H9 (cell line): ENCODE results near the gene ALDH5A1. TPM values are rescaled to one million over a fixed set of nuclear protein-coding genes. Genes with fewer than 3 reads are reported as not detected.

ENCODE experiments used
- DNase-seq: peaks from one replicate; pipeline ENCODE4 v3.0.0-alpha.2; 2017
- H2AFZ ChIP-seq: one replicate; pipeline ENCODE4 v1.6.1; 2013; ENCODE audit warnings: mild to moderate bottlenecking, low read length, control low read depth, moderate library complexity
- H2AK5ac ChIP-seq: 2 replicates; pipeline ENCODE4 v1.6.1; 2013; ENCODE audit warnings: low read length, control low read depth, mixed read lengths; ENCODE audit not compliant: insufficient read length
- H2BK120ac ChIP-seq: one replicate; pipeline ENCODE4 v1.6.1; 2013; ENCODE audit warnings: low read depth, mild to moderate bottlenecking, low read length, control low read depth, inconsistent platforms; ENCODE audit not compliant: poor library complexity, severe bottlenecking
- H2BK12ac ChIP-seq: 2 replicates; pipeline ENCODE4 v1.6.1; 2013; ENCODE audit warnings: low read length, control low read depth, mixed read lengths, low read depth; ENCODE audit not compliant: insufficient read length
- H2BK15ac ChIP-seq: 2 replicates; pipeline ENCODE4 v1.6.1; 2013; ENCODE audit warnings: low read depth, low read length, control low read depth
- H2BK20ac ChIP-seq: one replicate; pipeline ENCODE4 v1.6.1; 2013; ENCODE audit warnings: low read depth, mild to moderate bottlenecking, low read length, control low read depth, inconsistent platforms; ENCODE audit not compliant: poor library complexity, severe bottlenecking
- H2BK5ac ChIP-seq: 2 replicates; pipeline ENCODE4 v1.6.1; 2013; ENCODE audit warnings: low read length, control low read depth, mixed read lengths; ENCODE audit not compliant: insufficient read length
- H3K14ac ChIP-seq: 2 replicates; pipeline ENCODE4 v1.6.1; 2013; ENCODE audit warnings: low read length, control low read depth; ENCODE audit not compliant: insufficient read depth
- H3K18ac ChIP-seq: 2 replicates; pipeline ENCODE4 v1.6.1; 2013; ENCODE audit warnings: low read depth, mild to moderate bottlenecking, mixed read lengths, low read length, control low read depth; ENCODE audit not compliant: insufficient read length
- H3K23ac ChIP-seq: 2 replicates; pipeline ENCODE4 v1.6.1; 2013; ENCODE audit warnings: low read length, control low read depth, mixed read lengths, low read depth; ENCODE audit not compliant: insufficient read length
- H3K23me2 ChIP-seq: 2 replicates; pipeline ENCODE4 v1.6.1; 2013; ENCODE audit warnings: low read depth, mild to moderate bottlenecking, mixed read lengths, low read length, control low read depth; ENCODE audit not compliant: insufficient read length, poor library complexity, severe bottlenecking
- H3K27ac ChIP-seq: 2 replicates; pipeline ENCODE4 v1.5.1; 2013; ENCODE audit warnings: low read length, control low read depth, mixed read lengths, low read depth; ENCODE audit not compliant: insufficient read length
- H3K27me3 ChIP-seq: 2 replicates; pipeline ENCODE4 v1.6.1; 2013; ENCODE audit warnings: low read length, control low read depth, inconsistent platforms; ENCODE audit not compliant: insufficient read depth
- H3K4ac ChIP-seq: 2 replicates; pipeline ENCODE4 v1.6.1; 2013; ENCODE audit warnings: low read depth, mild to moderate bottlenecking, control low read depth, inconsistent platforms, low read length, moderate library complexity
- H3K4me1 ChIP-seq: 2 replicates; pipeline ENCODE4 v1.6.1; 2013; ENCODE audit warnings: low read length, control low read depth, inconsistent platforms; ENCODE audit not compliant: insufficient read depth
- H3K4me2 ChIP-seq: 2 replicates; pipeline ENCODE4 v1.6.1; 2013; ENCODE audit warnings: low read length, control low read depth, mixed read lengths; ENCODE audit not compliant: insufficient read length, insufficient read depth
- H3K56ac ChIP-seq: 2 replicates; pipeline ENCODE4 v1.6.1; 2013; ENCODE audit warnings: low read depth, mild to moderate bottlenecking, mixed read lengths, low read length, control low read depth; ENCODE audit not compliant: insufficient read length
- H3K79me1 ChIP-seq: 2 replicates; pipeline ENCODE4 v1.6.1; 2013; ENCODE audit warnings: low read depth, mild to moderate bottlenecking, moderate library complexity, low read length, control low read depth, inconsistent platforms; ENCODE audit not compliant: insufficient read depth, poor library complexity, severe bottlenecking
- H3K79me2 ChIP-seq: 2 replicates; pipeline ENCODE4 v1.6.1; 2013; ENCODE audit warnings: low read length, control low read depth, inconsistent platforms; ENCODE audit not compliant: insufficient read depth
- H3K9ac ChIP-seq: 2 replicates; pipeline ENCODE4 v1.6.1; 2013; ENCODE audit warnings: low read length, control low read depth, mixed read lengths; ENCODE audit not compliant: insufficient read length; ENCODE audit errors: extremely low read depth
- H3K9me3 ChIP-seq: one replicate; pipeline ENCODE4 v1.6.1; 2013; ENCODE audit warnings: low read depth, low read length, inconsistent platforms; ENCODE audit not compliant: control insufficient read depth
- H3T11ph ChIP-seq: one replicate; pipeline ENCODE4 v1.6.1; 2013; ENCODE audit warnings: mild to moderate bottlenecking, low read length, control low read depth, inconsistent platforms
- H4K20me1 ChIP-seq: one replicate; pipeline ENCODE4 v1.6.1; 2013; ENCODE audit not compliant: control insufficient read depth, insufficient read length, insufficient read depth
- H4K5ac ChIP-seq: 2 replicates; pipeline ENCODE4 v1.6.1; 2013; ENCODE audit warnings: low read depth, mild to moderate bottlenecking, mixed read lengths, low read length, control low read depth; ENCODE audit not compliant: insufficient read length
- H4K8ac ChIP-seq: replicated peaks from 2 replicates; pipeline ENCODE4 v1.6.1; 2013; ENCODE audit warnings: low read length, control low read depth, mixed read lengths, low read depth; ENCODE audit not compliant: insufficient read length
- H4K91ac ChIP-seq: 2 replicates; pipeline ENCODE4 v1.6.1; 2013; ENCODE audit warnings: low read depth, mild to moderate bottlenecking, moderate library complexity, mixed read lengths, low read length, control low read depth; ENCODE audit not compliant: insufficient read length
- H3K27ac Mint-ChIP-seq, 3 experiments: 2 replicates in 2 of 3; 3 replicates in 1 of 3; pipeline ENCODE4 v1.8.0; 2020 to 2021; ENCODE audit warnings: mixed read lengths in 3 of 3, mild to moderate bottlenecking in 1 of 3, moderate library complexity in 1 of 3
- H3K27me3 Mint-ChIP-seq: 2 replicates; pipeline ENCODE4 v1.8.0; 2021; ENCODE audit warnings: low read depth, mild to moderate bottlenecking, moderate library complexity, mixed read lengths
- H3K36me3 Mint-ChIP-seq, 3 experiments: 2 replicates in 2 of 3; 3 replicates in 1 of 3; pipeline ENCODE4 v1.8.0; 2020 to 2021; ENCODE audit warnings: low read depth in 3 of 3, mixed read lengths in 3 of 3; ENCODE audit not compliant: insufficient read depth in 1 of 3
- H3K4me1 Mint-ChIP-seq, 2 experiments: 2 replicates each; pipeline ENCODE4 v1.8.0; 2020; ENCODE audit warnings: mixed read lengths in 2 of 2
- H3K4me3 Mint-ChIP-seq, 2 experiments: 2 replicates in 1 of 2; 3 replicates in 1 of 2; pipeline ENCODE4 v1.8.0; 2020 to 2021; ENCODE audit warnings: mild to moderate bottlenecking in 2 of 2, mixed read lengths in 2 of 2, moderate library complexity in 1 of 2
- H3K9me3 Mint-ChIP-seq, 2 experiments: 2 replicates in 1 of 2; 3 replicates in 1 of 2; pipeline ENCODE4 v1.8.0; 2020; ENCODE audit warnings: mild to moderate bottlenecking in 2 of 2, mixed read lengths in 2 of 2, moderate library complexity in 1 of 2
- WGBS: extraction: QIAGEN DNeasy Blood & Tissue Kit; methylation state at CpG from one replicate; pipeline ENCODE4 v1.1.7; 2013; ENCODE audit warnings: missing lambda C conversion rate, low lambda C conversion rate, mixed read lengths; ENCODE audit not compliant: insufficient read length; ENCODE audit errors: extremely low coverage; 5-methylcytosine and 5-hydroxymethylcytosine counted together
- total RNA-seq: library from RNA; stranded (reverse); gene quantifications from 2 replicates; pipeline ENCODE4 v1.2.1, GENCODE V29; 2021
- TF ChIP-seq, protein P1 (sequence below): fragments of 200-600 bp; sonication (generic); conservative IDR thresholded peaks from 3 replicates; pipeline ENCODE4 v1.8.0; 2021; ENCODE audit warnings: antibody characterized with exemption, mild to moderate bottlenecking

ALDH5A1 gene
- total RNA-seq, 1 experiment from 2014 or later: 5.4 TPM

DNA sequence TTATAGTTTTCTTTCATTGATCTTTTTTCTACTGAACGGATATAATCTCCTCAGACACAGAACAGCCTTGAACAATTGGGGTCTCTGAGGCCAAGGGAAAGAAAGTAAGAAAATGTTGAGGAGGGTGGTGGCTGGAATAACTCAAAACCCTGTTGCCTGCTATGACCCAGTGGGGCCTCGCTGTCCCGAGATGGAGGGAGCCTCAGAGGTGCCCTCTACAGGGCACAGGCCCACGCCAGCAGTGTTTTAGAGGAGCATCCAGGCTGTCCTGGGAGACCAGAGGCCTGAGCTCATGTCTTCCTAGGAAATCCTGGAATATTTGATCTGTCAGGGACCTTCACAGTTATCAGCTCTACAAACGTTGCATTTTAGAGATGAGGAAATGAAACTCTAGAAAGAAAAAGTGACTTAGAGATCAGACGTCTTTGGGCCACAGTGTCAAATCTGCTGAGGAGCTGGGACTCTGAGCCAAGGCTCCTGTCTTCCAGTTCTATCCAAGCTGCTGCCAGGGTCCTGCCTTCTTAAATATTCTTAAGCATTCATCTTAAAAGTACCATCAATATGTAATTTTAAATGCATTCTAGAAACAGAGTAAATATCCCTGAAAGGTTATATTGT, 26.3 kb downstream of the ALDH5A1 start:
- H2BK5ac ChIP-seq: no peak overlapping the region
- H3K27ac ChIP-seq: no peak overlapping the region
- no peak overlapping the region for H3T11ph ChIP-seq
- H2BK120ac ChIP-seq: no peak overlapping the region
- Mint-ChIP-seq H3K27me3 (no peaks in the 10 kb centered on the region), H3K4me1 (peaks cover 2% of the 10 kb centered on the region in 2 experiments; a peak in 2 of 4 replicates), H3K36me3 (0 out of 7 replicates have a peak, but pooled peaks cover 0 to under 1% (median 0%) of the 10 kb centered on the region in 3 experiments), H3K27ac (no peak overlapping the region), H3K4me3 (no peak overlapping the region), H3K9me3 (no peaks in the 10 kb centered on the region)
- H4K91ac ChIP-seq: no peak overlapping the region
- TF ChIP-seq, protein P1, sequence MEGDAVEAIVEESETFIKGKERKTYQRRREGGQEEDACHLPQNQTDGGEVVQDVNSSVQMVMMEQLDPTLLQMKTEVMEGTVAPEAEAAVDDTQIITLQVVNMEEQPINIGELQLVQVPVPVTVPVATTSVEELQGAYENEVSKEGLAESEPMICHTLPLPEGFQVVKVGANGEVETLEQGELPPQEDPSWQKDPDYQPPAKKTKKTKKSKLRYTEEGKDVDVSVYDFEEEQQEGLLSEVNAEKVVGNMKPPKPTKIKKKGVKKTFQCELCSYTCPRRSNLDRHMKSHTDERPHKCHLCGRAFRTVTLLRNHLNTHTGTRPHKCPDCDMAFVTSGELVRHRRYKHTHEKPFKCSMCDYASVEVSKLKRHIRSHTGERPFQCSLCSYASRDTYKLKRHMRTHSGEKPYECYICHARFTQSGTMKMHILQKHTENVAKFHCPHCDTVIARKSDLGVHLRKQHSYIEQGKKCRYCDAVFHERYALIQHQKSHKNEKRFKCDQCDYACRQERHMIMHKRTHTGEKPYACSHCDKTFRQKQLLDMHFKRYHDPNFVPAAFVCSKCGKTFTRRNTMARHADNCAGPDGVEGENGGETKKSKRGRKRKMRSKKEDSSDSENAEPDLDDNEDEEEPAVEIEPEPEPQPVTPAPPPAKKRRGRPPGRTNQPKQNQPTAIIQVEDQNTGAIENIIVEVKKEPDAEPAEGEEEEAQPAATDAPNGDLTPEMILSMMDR: peak; percentile 84
- no peak overlapping the region for H3K14ac ChIP-seq
- H2BK12ac ChIP-seq: no peak overlapping the region
- no peaks in the 10 kb centered on the region for H3K23me2 ChIP-seq
- H3K9me3 ChIP-seq: no peaks in the 10 kb centered on the region
- H3K4ac ChIP-seq: no peak overlapping the region
- no peaks in the 10 kb centered on the region for H4K20me1 ChIP-seq
- H3K79me1 ChIP-seq: no peaks in the 10 kb centered on the region
- H3K18ac ChIP-seq: no peak overlapping the region
- H4K5ac ChIP-seq: no peak overlapping the region
- DNase-seq: peak; percentile 75
- no peak overlapping the region for H4K8ac ChIP-seq
- H3K27me3 ChIP-seq: no peaks in the 10 kb centered on the region
- no peak overlapping the region for H2BK15ac ChIP-seq
- H2AFZ ChIP-seq: no peak overlapping the region
- no peak overlapping the region for H2BK20ac ChIP-seq
- no peak overlapping the region for H3K4me2 ChIP-seq
- no peak overlapping the region for H2AK5ac ChIP-seq
- H3K79me2 ChIP-seq: no peaks in the 10 kb centered on the region
- H3K56ac ChIP-seq: no peak overlapping the region
- H3K4me1 ChIP-seq: no peaks in the 10 kb centered on the region
- H3K9ac ChIP-seq: no peak overlapping the region
- no peak overlapping the region for H3K23ac ChIP-seq
- WGBS: no CpG with 5 or more reads among the region's 6 CpGs
